ENCODE data around the gene MACROD1.

MACROD1 gene

GRCh38 chr11:63951779-63952536, 214.0 kb downstream of the MACROD1 start:
- no peak for DNase-seq (ENCODE audit: low read depth)
